Glutamatergic neuron (in vitro differentiated cells): Measurements from ENCODE around the gene C17orf100. TPM values are rescaled to one million over a fixed set of nuclear protein-coding genes. Genes with fewer than 3 reads are reported as not detected.

Source experiments
- DNase-seq: peaks from one replicate; pipeline ENCODE4 v3.0.0; 2022
- H3K27ac Mint-ChIP-seq: one replicate; pipeline ENCODE4 v1.8.0; 2020; ENCODE audit warnings: mild to moderate bottlenecking, mixed read lengths, inconsistent platforms; ENCODE audit not compliant: unreplicated experiment
- H3K27me3 Mint-ChIP-seq: one replicate; pipeline ENCODE4 v1.8.0; 2020; ENCODE audit warnings: mild to moderate bottlenecking, moderate library complexity, mixed read lengths, inconsistent platforms; ENCODE audit not compliant: unreplicated experiment
- H3K36me3 Mint-ChIP-seq: one replicate; pipeline ENCODE4 v1.8.0; 2020; ENCODE audit warnings: mild to moderate bottlenecking, mixed read lengths, inconsistent platforms; ENCODE audit not compliant: unreplicated experiment
- H3K4me1 Mint-ChIP-seq: one replicate; pipeline ENCODE4 v1.8.0; 2020; ENCODE audit warnings: mild to moderate bottlenecking, low read depth, mixed read lengths, inconsistent platforms; ENCODE audit not compliant: unreplicated experiment
- H3K4me3 Mint-ChIP-seq: one replicate; pipeline ENCODE4 v1.8.0; 2020; ENCODE audit warnings: mild to moderate bottlenecking, mixed read lengths, inconsistent platforms; ENCODE audit not compliant: unreplicated experiment
- H3K9me3 Mint-ChIP-seq: one replicate; pipeline ENCODE4 v1.8.0; 2020; ENCODE audit warnings: mild to moderate bottlenecking, moderate library complexity, mixed read lengths, inconsistent platforms; ENCODE audit not compliant: unreplicated experiment
- total RNA-seq: library from RNA; stranded (reverse); fragmentation: NEBNext Ultra II Directional; extraction: Animal tissue kit (Norgen Biotek cat#: 25700); gene quantifications from one replicate; pipeline ENCODE4 v1.2.1, GENCODE V29; 2021; ENCODE audit not compliant: unreplicated experiment
- TF ChIP-seq, protein P1 (sequence below): fragments of 200-600 bp; sonication (generic); IDR thresholded peaks from one replicate; pipeline ENCODE4 v1.5.0; 2021; ENCODE audit not compliant: partially characterized antibody, unreplicated experiment

C17orf100 gene
- total RNA-seq, 1 donor from 2014 or later = 4.6 TPM

DNA sequence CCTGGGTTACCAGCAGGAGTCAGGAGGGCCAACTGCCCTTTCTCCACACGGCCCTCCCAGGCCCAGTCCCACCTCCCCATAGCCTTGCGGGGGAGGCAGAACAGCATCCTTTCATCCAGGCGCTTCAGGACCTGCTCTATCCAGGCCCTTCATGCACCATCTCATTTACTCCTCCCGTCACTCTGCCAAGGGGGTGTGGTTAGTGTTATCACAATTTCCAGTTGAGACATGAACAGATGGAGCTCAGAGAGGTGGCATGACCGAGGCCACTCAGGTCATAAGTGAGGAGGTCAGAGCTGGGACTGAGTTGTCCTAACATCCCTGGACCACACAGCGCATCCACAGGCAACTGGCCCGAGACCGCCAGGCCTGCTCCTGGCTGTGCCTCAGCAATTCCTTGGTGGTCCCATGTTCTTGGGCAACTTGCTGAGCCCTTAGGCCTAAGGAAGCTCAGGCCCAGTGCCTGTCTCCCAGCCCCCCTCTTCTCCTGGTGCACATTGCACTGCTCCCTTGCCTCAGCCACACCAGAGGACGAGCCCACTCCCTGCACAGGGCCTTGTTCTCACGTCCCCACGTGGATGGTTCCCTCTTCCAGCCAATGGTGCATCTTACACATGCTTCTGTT is 23.8 kb downstream of the C17orf100 start:
- Mint-ChIP-seq H3K27ac (no peak overlapping the region), H3K4me1 (no peaks in the 10 kb centered on the region), H3K9me3 (no peaks in the 10 kb centered on the region), H3K4me3 (no peak overlapping the region), H3K27me3 (peaks cover 1% of the 10 kb centered on the region), H3K36me3 (no peaks in the 10 kb centered on the region)
- DNase-seq = no peak
- TF ChIP-seq, protein P1, sequence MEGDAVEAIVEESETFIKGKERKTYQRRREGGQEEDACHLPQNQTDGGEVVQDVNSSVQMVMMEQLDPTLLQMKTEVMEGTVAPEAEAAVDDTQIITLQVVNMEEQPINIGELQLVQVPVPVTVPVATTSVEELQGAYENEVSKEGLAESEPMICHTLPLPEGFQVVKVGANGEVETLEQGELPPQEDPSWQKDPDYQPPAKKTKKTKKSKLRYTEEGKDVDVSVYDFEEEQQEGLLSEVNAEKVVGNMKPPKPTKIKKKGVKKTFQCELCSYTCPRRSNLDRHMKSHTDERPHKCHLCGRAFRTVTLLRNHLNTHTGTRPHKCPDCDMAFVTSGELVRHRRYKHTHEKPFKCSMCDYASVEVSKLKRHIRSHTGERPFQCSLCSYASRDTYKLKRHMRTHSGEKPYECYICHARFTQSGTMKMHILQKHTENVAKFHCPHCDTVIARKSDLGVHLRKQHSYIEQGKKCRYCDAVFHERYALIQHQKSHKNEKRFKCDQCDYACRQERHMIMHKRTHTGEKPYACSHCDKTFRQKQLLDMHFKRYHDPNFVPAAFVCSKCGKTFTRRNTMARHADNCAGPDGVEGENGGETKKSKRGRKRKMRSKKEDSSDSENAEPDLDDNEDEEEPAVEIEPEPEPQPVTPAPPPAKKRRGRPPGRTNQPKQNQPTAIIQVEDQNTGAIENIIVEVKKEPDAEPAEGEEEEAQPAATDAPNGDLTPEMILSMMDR = no peak

DNA sequence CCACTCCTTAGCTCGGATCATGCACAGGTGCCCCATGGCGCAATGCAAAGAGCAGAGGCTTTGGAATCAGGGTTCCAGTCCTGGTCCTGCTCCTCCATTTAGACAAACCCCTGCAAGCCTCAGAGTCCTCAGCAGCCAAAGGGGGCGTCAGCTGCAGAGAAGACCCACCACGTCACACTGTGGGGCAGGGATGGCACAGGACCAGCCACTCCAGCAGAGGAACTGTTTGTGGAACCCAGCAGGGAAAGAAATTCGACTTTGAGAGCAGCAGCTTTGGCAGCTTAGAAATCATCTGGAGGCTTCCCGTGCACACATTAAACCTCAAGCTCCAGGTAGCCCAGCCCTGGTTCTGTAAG is 25.2 kb downstream of the C17orf100 start:
- no peaks in the 10 kb centered on the region for H3K4me1 Mint-ChIP-seq
- H3K9me3 Mint-ChIP-seq = no peaks in the 10 kb centered on the region
- peaks cover 1% of the 10 kb centered on the region for H3K27me3 Mint-ChIP-seq
- no peak for DNase-seq
- TF ChIP-seq, protein P1 = no peak
- no peak overlapping the region for H3K27ac Mint-ChIP-seq
- no peaks in the 10 kb centered on the region for H3K36me3 Mint-ChIP-seq
- no peak overlapping the region for H3K4me3 Mint-ChIP-seq

DNA sequence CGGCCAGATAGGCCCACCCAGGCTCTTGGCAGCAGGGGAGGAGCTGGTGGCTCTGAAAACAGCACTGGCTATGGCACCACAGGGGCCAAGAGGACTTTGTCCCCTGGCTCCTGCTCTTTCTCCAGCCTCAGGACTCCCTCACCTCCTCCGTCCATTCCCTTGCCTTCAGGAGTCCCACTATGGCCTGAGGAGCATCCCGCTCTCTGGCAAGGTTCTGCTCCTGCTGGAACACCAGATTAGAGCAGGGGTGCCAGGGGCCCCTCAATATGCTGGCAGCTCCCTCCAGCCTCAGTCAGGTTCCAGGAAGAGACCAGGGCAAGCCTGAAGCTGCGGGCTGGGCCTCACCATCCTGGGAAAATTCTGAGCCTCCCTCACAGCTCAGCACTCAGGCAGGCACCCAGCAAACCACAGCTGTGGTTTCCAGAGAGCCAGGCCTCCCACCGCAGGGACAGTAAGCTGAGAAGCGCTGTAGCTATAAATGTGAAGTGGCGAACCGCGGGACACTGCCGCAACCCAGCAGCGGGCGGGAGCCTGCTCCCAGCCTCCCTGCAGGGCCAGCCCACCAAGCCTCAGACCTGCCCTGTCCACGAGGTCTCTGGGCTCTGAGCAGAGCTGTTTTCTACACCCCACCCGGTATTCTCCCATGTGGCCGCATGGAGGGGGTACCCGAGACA is 25.7 kb downstream of the C17orf100 start:
- H3K36me3 Mint-ChIP-seq = no peaks in the 10 kb centered on the region
- DNase-seq = no peak
- H3K27ac Mint-ChIP-seq = no peak overlapping the region
- no peak overlapping the region for H3K4me3 Mint-ChIP-seq
- TF ChIP-seq, protein P1 = no peak
- H3K27me3 Mint-ChIP-seq = peaks cover 1% of the 10 kb centered on the region
- H3K9me3 Mint-ChIP-seq = no peaks in the 10 kb centered on the region
- H3K4me1 Mint-ChIP-seq = no peaks in the 10 kb centered on the region

DNA sequence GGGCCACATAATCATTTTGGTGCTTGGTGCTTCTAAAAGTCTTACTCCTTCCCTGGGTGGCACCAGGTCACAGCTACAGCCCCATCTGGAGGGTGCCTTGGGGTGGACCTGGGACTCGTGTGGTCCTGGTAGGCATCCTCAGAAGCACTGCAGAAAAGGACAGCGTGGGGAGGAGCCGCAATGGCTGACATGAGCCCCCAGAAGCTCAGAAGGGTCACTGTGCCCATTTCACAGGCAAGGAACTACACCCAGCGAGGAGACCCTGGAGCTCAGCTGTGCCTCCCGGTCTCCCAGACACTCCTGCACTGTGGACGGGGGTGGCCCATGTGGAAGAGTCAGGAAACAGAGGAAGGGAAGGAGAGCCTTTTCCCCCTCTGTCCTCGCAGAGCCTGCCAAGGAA is 26.4 kb downstream of the C17orf100 start:
- H3K36me3 Mint-ChIP-seq = no peaks in the 10 kb centered on the region
- TF ChIP-seq, protein P1 = no peak
- no peak overlapping the region for H3K27ac Mint-ChIP-seq
- DNase-seq = no peak
- H3K4me3 Mint-ChIP-seq = no peak overlapping the region
- no peaks in the 10 kb centered on the region for H3K9me3 Mint-ChIP-seq
- H3K27me3 Mint-ChIP-seq = peaks cover 1% of the 10 kb centered on the region
- no peaks in the 10 kb centered on the region for H3K4me1 Mint-ChIP-seq

DNA sequence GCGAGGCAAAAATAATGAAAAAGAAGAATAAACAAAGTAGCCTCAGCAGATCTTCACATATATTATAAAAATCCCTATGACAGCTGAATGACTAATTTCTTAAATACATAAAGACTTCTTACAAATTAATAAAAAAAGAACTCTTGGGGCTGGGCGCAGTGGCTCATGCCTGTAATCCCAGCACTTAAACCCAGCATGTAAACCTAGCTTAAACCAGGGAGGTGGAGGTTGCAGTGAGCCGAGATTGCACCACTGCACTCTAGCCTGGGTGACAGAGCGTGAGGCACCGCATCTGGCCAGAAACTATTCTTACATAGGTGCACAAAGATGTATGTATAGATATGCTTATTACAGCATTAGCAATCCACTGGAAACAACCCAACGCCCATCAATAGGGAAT is 27.7 kb downstream of the C17orf100 start:
- Mint-ChIP-seq H3K27me3 (peaks cover 4% of the 10 kb centered on the region), H3K27ac (no peak overlapping the region), H3K36me3 (no peaks in the 10 kb centered on the region), H3K4me1 (no peaks in the 10 kb centered on the region), H3K9me3 (no peaks in the 10 kb centered on the region), H3K4me3 (no peak overlapping the region)
- DNase-seq = no peak
- TF ChIP-seq, protein P1 = no peak
